K562 (cell line): ENCODE data around the gene CD74. TPM values are rescaled to one million over a fixed set of nuclear protein-coding genes. Genes with fewer than 3 reads are reported as not detected.

Experiments
- CHD7 ChIP-seq: fragments of 200-600 bp; sonication (generic); IDR thresholded peaks from one replicate; pipeline ENCODE4 v1.6.1; 2012; ENCODE audit warnings: mild to moderate bottlenecking, low read depth, low read length, inconsistent platforms
- CREB3L1 ChIP-seq: fragments of 450-650 bp; IDR thresholded peaks from 2 replicates; pipeline ENCODE4 v1.6.1; 2014; ENCODE audit warnings: low read depth, mild to moderate bottlenecking, moderate library complexity, borderline replicate concordance
- RREB1 ChIP-seq: fragments of 250-450 bp; sonication (Bioruptor Pico); IDR thresholded peaks from 2 replicates; pipeline ENCODE4 v1.4.0; 2020
- ZNF146 ChIP-seq: IDR thresholded peaks from one replicate; pipeline ENCODE4 v1.6.1; 2018; ENCODE audit warnings: missing compliant biosample characterization; ENCODE audit not compliant: unreplicated experiment
- ZNF282 ChIP-seq: sonication (generic); formaldehyde crosslinking; IDR thresholded peaks from 2 replicates; pipeline ENCODE4 v1.8.1; 2023; ENCODE audit warnings: missing genetic modification reagents
- polyA plus RNA-seq, 8 experiments: library from polyadenylated mRNA; depleted of rRNA in 4 of 8; stranded (reverse) in 5 of 8; unstranded in 3 of 8; fragments of >200 nt; fragmentation: Nextera tagmentation in 2 of 8; fragmentation: Illumina TruSeq in 1 of 8; extraction: Ambion mirVana in 2 of 8; extraction: Trizol in 1 of 8; gene quantifications; 2 replicates each; pipeline versions ENCODE4 v1.2.1 to v1.2.3, GENCODE V29; 2011 to 2014; ENCODE audit warnings: inconsistent platforms in 1 of 8, missing spikeins in 1 of 8
- total RNA-seq, 7 experiments: library from RNA; depleted of rRNA in 6 of 7; stranded (reverse); fragments of >200 nt in 6 of 7; fragmentation: Illumina TruSeq in 2 of 7; extraction: Trizol in 2 of 7; gene quantifications; 2 replicates each; pipeline versions ENCODE4 v1.2.1 to v1.2.3, GENCODE V29; 2011 to 2021; ENCODE audit warnings: low replicate concordance in 1 of 7

The CD74 gene
- total and polyA plus RNA-seq, 9 of the 15 experiments (the other 6 are each of a cell fraction or from before 2014, with no cell fraction given) = 0.07 to 4.8 (median 0.32) TPM

- TF ChIP-seq CHD7 (no peak), ZNF146 (CRISPR knock-in tag) (no peak), CREB3L1 (no peak), ZNF282 (CRISPR knock-in tag) (no peak), RREB1 (no peak)
Observed at GRCh38 chr5:150406103-150406722, 6.5 kb downstream of the CD74 start (continued).
